Body of pancreas (tissue), 4 donors: Measurements from ENCODE around the gene SLC3A2. TPM values are rescaled to one million over a fixed set of nuclear protein-coding genes. Genes with fewer than 3 reads are reported as not detected.

ENCODE experiments used
- ATAC-seq: fragments of 150-250 bp; one replicate; pipeline ENCODE4 v1.9.1; 2016
- DNase-seq, 4 donors: peaks; one replicate each; pipeline ENCODE4 v3.0.0-alpha.2; 2019
- H3K27ac ChIP-seq, 4 donors: fragments of 200-600 bp; sonication (generic); 1 replicate in 3 of 4; 2 replicates in 1 of 4; pipeline versions ENCODE4 v1.5.1 to v1.6.1; 2016 to 2019; ENCODE audit warnings: mild to moderate bottlenecking in 1 of 4, mixed read lengths in 1 of 4, moderate library complexity in 1 of 4
- H3K27me3 ChIP-seq, 2 donors: fragments of 200-600 bp; sonication (generic); one replicate each; pipeline ENCODE4 v1.6.0; 2016; ENCODE audit warnings: mild to moderate bottlenecking in 1 of 2
- H3K36me3 ChIP-seq, 2 donors: fragments of 200-600 bp; sonication (generic); replicated peaks in 1 of 2; 2 replicates each; pipeline ENCODE4 v1.5.1; 2016; ENCODE audit warnings: low read depth in 2 of 2; ENCODE audit not compliant: insufficient read depth in 1 of 2
- H3K4me1 ChIP-seq: fragments of 200-600 bp; sonication (generic); one replicate; pipeline ENCODE4 v1.6.0; 2016
- H3K4me3 ChIP-seq, 2 donors: fragments of 200-600 bp; sonication (generic); 1 replicate in 1 of 2; 2 replicates in 1 of 2; pipeline ENCODE4 v1.5.1; 2016 to 2019
- H3K9me3 ChIP-seq, 3 donors: fragments of 200-600 bp; sonication (generic); 1 replicate in 2 of 3; 2 replicates in 1 of 3; pipeline ENCODE4 v1.5.1; 2016
- CTCF ChIP-seq, 7 experiments: fragments of 450-650 bp in 4 of 7; fragments of 200-600 bp in 3 of 7; sonication (generic) in 3 of 7; IDR thresholded peaks; one replicate each; pipeline ENCODE4 v1.5.1; 2016 to 2019; ENCODE audit warnings: antibody characterized with exemption in 7 of 7
- POLR2A ChIP-seq, 3 donors: fragments of 450-650 bp; IDR thresholded peaks; one replicate each; pipeline ENCODE4 v1.6.1; 2016; ENCODE audit warnings: antibody characterized with exemption in 3 of 3, mild to moderate bottlenecking in 2 of 3
- WGBS, 2 donors: methylation state at CpG; one replicate each; pipeline ENCODE4 v1.1.5; 2017; 5-methylcytosine and 5-hydroxymethylcytosine counted together
- intact Hi-C: fragments of 100-400 bp; cut with DNase I; formaldehyde crosslinking; loops from one replicate; pipeline ENCODE4 v1.15.1; 2023
- total RNA-seq, 2 donors: library from RNA; depleted of rRNA; stranded (reverse); fragments of >200 nt; gene quantifications; one replicate each; pipeline ENCODE4 v1.1.0, GENCODE V29; 2016

The SLC3A2 gene
- total RNA-seq, 2 donors from 2014 or later, result 75.5 to 108 TPM

- DNase-seq (no peak), ATAC-seq (no peak)
- 64 to 72% methylated on average over 4 of the region's 4 CpGs for WGBS, 2 donors
- TF ChIP-seq CTCF (IDR thresholded peaks at IDR 0.05), result no peak
- no peak for TF ChIP-seq POLR2A (IDR thresholded peaks at IDR 0.05)
- no peaks in the 10 kb centered on the region for H3K27me3 ChIP-seq
- H3K27ac ChIP-seq, result no peak overlapping the region
- H3K9me3 ChIP-seq, result no peaks in the 10 kb centered on the region
- intact Hi-C loops, result no loop called here
- H3K4me1 ChIP-seq, result peaks cover 22% of the 10 kb centered on the region
- H3K4me3 ChIP-seq, result no peak overlapping the region
- no peaks in the 10 kb centered on the region for H3K36me3 ChIP-seq
Observed at GRCh38 chr11:62863687-62864335, 16.9 kb upstream of the SLC3A2 start.

- intact Hi-C loops, result no loop called here
Observed at GRCh38 chr11:62865635-62866034, 15.1 kb upstream of the SLC3A2 start.

GRCh38 chr11:62874851-62875250, 5.8 kb upstream of the SLC3A2 start:
- DNase-seq (no peak), ATAC-seq (no peak)
- no peak overlapping the region for H3K27ac ChIP-seq
- intact Hi-C loops, result no loop called here
- TF ChIP-seq POLR2A (IDR thresholded peaks at IDR 0.05) (no peak), CTCF (IDR thresholded peaks at IDR 0.05) (no peak)
- H3K4me1 ChIP-seq, result peaks cover 46% of the 10 kb centered on the region
- H3K9me3 ChIP-seq, result no peaks in the 10 kb centered on the region
- H3K4me3 ChIP-seq, result no peak overlapping the region
- H3K36me3 ChIP-seq, result peaks cover 0 to 2% of the 10 kb centered on the region in 2 donors
- 96 to 97% methylated on average over 7 of the region's 7 CpGs for WGBS, 2 donors
- no peaks in the 10 kb centered on the region for H3K27me3 ChIP-seq

More at GRCh38 chr11:62865635-62866034, 15.1 kb upstream of the SLC3A2 start:
- H3K4me3 ChIP-seq, result no peak overlapping the region
- DNase-seq (no peak), ATAC-seq (no peak)
- no peaks in the 10 kb centered on the region for H3K27me3 ChIP-seq
- TF ChIP-seq POLR2A (IDR thresholded peaks at IDR 0.05), result no peak
- no peak for TF ChIP-seq CTCF (IDR thresholded peaks at IDR 0.05)
- H3K27ac ChIP-seq, result no peak overlapping the region
- no peaks in the 10 kb centered on the region for H3K9me3 ChIP-seq
- H3K36me3 ChIP-seq, result no peaks in the 10 kb centered on the region
- 70 to 74% methylated on average over 6 of the region's 6 CpGs for whole genome bisulfite sequencing, 2 donors
- peaks cover 9% of the 10 kb centered on the region for H3K4me1 ChIP-seq

- no peak for ATAC-seq
- intact Hi-C loops, result no loop called here
- Histone ChIP-seq H3K27ac (peak overlapping the region in 3 of 4 donors; percentile 33 to 98 (median 67)), H3K27me3 (no peaks in the 10 kb centered on the region), H3K9me3 (no peaks in the 10 kb centered on the region), H3K4me1 (peaks cover 53% of the 10 kb centered on the region), H3K36me3 (peaks cover 0 to 2% of the 10 kb centered on the region in 2 donors), H3K4me3 (no peak overlapping the region)
- 56 to 61% methylated on average over 6 to 7 of the region's 7 CpGs for WGBS, 2 donors
- DNase-seq, result peak in 1 of 4 donors; percentile 33
- TF ChIP-seq CTCF (IDR thresholded peaks at IDR 0.05) (peak in 1 of 7 experiments; percentile 2), POLR2A (IDR thresholded peaks at IDR 0.05) (no peak)
Observed at GRCh38 chr11:62875698-62876478, 4.8 kb upstream of the SLC3A2 start.
